Measurements from ENCODE around the gene SPTBN1.

Gene SPTBN1

GRCh38 chr2:54591551-54591950 is 135.4 kb downstream of the SPTBN1 start:
- H3K4me3 ChIP-seq (ENCODE audit: low read depth, low read length) = no peak overlapping the region
- TF ChIP-seq CTCF (conservative IDR thresholded peaks at IDR 0.05; ENCODE audit: low read depth, low read length) = no peak
- DNase-seq (ENCODE audit: low read depth) = no peak

GRCh38 chr2:54593249-54593648 is 137.1 kb downstream of the SPTBN1 start:
- H3K4me3 ChIP-seq (ENCODE audit: low read depth, low read length) = no peak overlapping the region
- no peak for TF ChIP-seq CTCF (conservative IDR thresholded peaks at IDR 0.05; ENCODE audit: low read depth, low read length)
- DNase-seq (ENCODE audit: low read depth) = no peak

- no peak for TF ChIP-seq CTCF (conservative IDR thresholded peaks at IDR 0.05; ENCODE audit: low read depth, low read length)
- no peak for DNase-seq (ENCODE audit: low read depth)
- H3K4me3 ChIP-seq (ENCODE audit: low read depth, low read length) = no peak overlapping the region
Observed at GRCh38 chr2:54594048-54594447, 137.9 kb downstream of the SPTBN1 start.

- DNase-seq (ENCODE audit: low read depth) = no peak
- TF ChIP-seq CTCF (conservative IDR thresholded peaks at IDR 0.05; ENCODE audit: low read depth, low read length) = no peak
- no peak overlapping the region for H3K4me3 ChIP-seq (ENCODE audit: low read depth, low read length)
Observed at GRCh38 chr2:54595161-54595803, 139.2 kb downstream of the SPTBN1 start.

GRCh38 chr2:54595999-54596902 is 140.1 kb downstream of the SPTBN1 start:
- no peak overlapping the region for H3K4me3 ChIP-seq (ENCODE audit: low read depth, low read length)
- no peak for DNase-seq (ENCODE audit: low read depth)
- no peak for TF ChIP-seq CTCF (conservative IDR thresholded peaks at IDR 0.05; ENCODE audit: low read depth, low read length)

- H3K4me3 ChIP-seq (ENCODE audit: low read depth, low read length) = no peak overlapping the region
- no peak for DNase-seq (ENCODE audit: low read depth)
- TF ChIP-seq CTCF (conservative IDR thresholded peaks at IDR 0.05; ENCODE audit: low read depth, low read length) = no peak
Observed at GRCh38 chr2:54597153-54597848, 141.2 kb downstream of the SPTBN1 start.
